ENCODE results near the gene TULP4.
"Not testable (repeated sequence)": the region's sequence is repeated elsewhere in the genome, so short reads cannot be mapped to it uniquely, and the experiment has no call there.

TULP4 gene

GRCh38 chr6:158548418-158549161 lies 236.3 kb downstream of the TULP4 start:
- Histone ChIP-seq H3K36me3 (ENCODE audit: insufficient read depth, low read length) (no peaks in the 10 kb centered on the region), H3K27ac (no peak overlapping the region), H3K9me3 (ENCODE audit: low read depth, low read length) (no peaks in the 10 kb centered on the region), H3K9ac (ENCODE audit: insufficient read length) (no peak overlapping the region), H3K4me3 (no peak overlapping the region)
- DNase-seq (ENCODE audit: low read depth, low spot score): no peak
- no peak for TF ChIP-seq EZH2 (IDR thresholded peaks at IDR 0.05)
- no peak for TF ChIP-seq POLR2AphosphoS5 (IDR thresholded peaks at IDR 0.05; ENCODE audit: borderline replicate concordance, low read depth, low read length)
- no peak for TF ChIP-seq FOXP2 (optimal IDR thresholded peaks at IDR 0.05; ENCODE audit: control extremely low read depth, extremely low read length, insufficient read depth)

GRCh38 chr6:158552055-158552795 lies 240.0 kb downstream of the TULP4 start:
- H3K9me3 ChIP-seq (ENCODE audit: low read depth, low read length): no peaks in the 10 kb centered on the region
- no peak for DNase-seq (ENCODE audit: low read depth, low spot score)

GRCh38 chr6:158552796-158553138 lies 240.5 kb downstream of the TULP4 start:
- Histone ChIP-seq H3K36me3 (ENCODE audit: insufficient read depth, low read length) (no peaks in the 10 kb centered on the region), H3K4me3 (no peak overlapping the region), H3K27ac (no peak overlapping the region), H3K9me3 (ENCODE audit: low read depth, low read length) (no peaks in the 10 kb centered on the region), H3K9ac (ENCODE audit: insufficient read length) (no peak overlapping the region)
- TF ChIP-seq FOXP2 (optimal IDR thresholded peaks at IDR 0.05; ENCODE audit: control extremely low read depth, extremely low read length, insufficient read depth) (no peak), POLR2AphosphoS5 (IDR thresholded peaks at IDR 0.05; ENCODE audit: borderline replicate concordance, low read depth, low read length) (no peak), EZH2 (IDR thresholded peaks at IDR 0.05) (no peak)
- no peak for DNase-seq (ENCODE audit: low read depth, low spot score)

More at GRCh38 chr6:158552055-158552795, 240.0 kb downstream of the TULP4 start:
- TF ChIP-seq EZH2 (IDR thresholded peaks at IDR 0.05) (no peak), FOXP2 (optimal IDR thresholded peaks at IDR 0.05; ENCODE audit: control extremely low read depth, extremely low read length, insufficient read depth) (no peak), POLR2AphosphoS5 (IDR thresholded peaks at IDR 0.05; ENCODE audit: borderline replicate concordance, low read depth, low read length) (no peak)
- H3K36me3 ChIP-seq (ENCODE audit: insufficient read depth, low read length): no peaks in the 10 kb centered on the region
- H3K9ac ChIP-seq (ENCODE audit: insufficient read length): no peak overlapping the region
- H3K4me3 ChIP-seq: no peak overlapping the region
- H3K27ac ChIP-seq: peak overlapping the region; percentile 26; the same call in 1 of the 2 replicates

GRCh38 chr6:158554611-158555361 lies 242.5 kb downstream of the TULP4 start:
- H3K4me3 ChIP-seq: no peak overlapping the region
- DNase-seq (ENCODE audit: low read depth, low spot score): no peak
- TF ChIP-seq FOXP2 (optimal IDR thresholded peaks at IDR 0.05; ENCODE audit: control extremely low read depth, extremely low read length, insufficient read depth): no peak
- no peak for TF ChIP-seq POLR2AphosphoS5 (IDR thresholded peaks at IDR 0.05; ENCODE audit: borderline replicate concordance, low read depth, low read length)
- no peak for TF ChIP-seq EZH2 (IDR thresholded peaks at IDR 0.05)
- H3K9me3 ChIP-seq (ENCODE audit: low read depth, low read length): no peaks in the 10 kb centered on the region
- H3K9ac ChIP-seq (ENCODE audit: insufficient read length): peak overlapping the region; percentile 6
- H3K27ac ChIP-seq: 0 out of 2 replicates have a peak overlapping the region, but pooled peaks have one; percentile 10
- H3K36me3 ChIP-seq (ENCODE audit: insufficient read depth, low read length): no peaks in the 10 kb centered on the region

- no peaks in the 10 kb centered on the region for H3K9me3 ChIP-seq (ENCODE audit: low read depth, low read length)
Observed at GRCh38 chr6:158556113-158556512, 243.8 kb downstream of the TULP4 start.

GRCh38 chr6:158557110-158557509 lies 244.8 kb downstream of the TULP4 start:
- not testable (repeated sequence) for H3K4me3 ChIP-seq; H3K9ac ChIP-seq (ENCODE audit: insufficient read length); H3K36me3 ChIP-seq (ENCODE audit: insufficient read depth, low read length); H3K9me3 ChIP-seq (ENCODE audit: low read depth, low read length); H3K27ac ChIP-seq; DNase-seq (ENCODE audit: low read depth, low spot score)

More at GRCh38 chr6:158556113-158556512, 243.8 kb downstream of the TULP4 start:
- Histone ChIP-seq H3K9ac (ENCODE audit: insufficient read length) (no peak overlapping the region), H3K27ac (no peak overlapping the region), H3K36me3 (ENCODE audit: insufficient read depth, low read length) (no peaks in the 10 kb centered on the region), H3K4me3 (no peak overlapping the region)
- no peak for DNase-seq (ENCODE audit: low read depth, low spot score)
- TF ChIP-seq POLR2AphosphoS5 (IDR thresholded peaks at IDR 0.05; ENCODE audit: borderline replicate concordance, low read depth, low read length) (no peak), FOXP2 (optimal IDR thresholded peaks at IDR 0.05; ENCODE audit: control extremely low read depth, extremely low read length, insufficient read depth) (no peak), EZH2 (IDR thresholded peaks at IDR 0.05) (no peak)

GRCh38 chr6:158557927-158558326 lies 245.7 kb downstream of the TULP4 start:
- Histone ChIP-seq H3K9me3 (ENCODE audit: low read depth, low read length) (no peaks in the 10 kb centered on the region), H3K4me3 (no peak overlapping the region), H3K36me3 (ENCODE audit: insufficient read depth, low read length) (no peaks in the 10 kb centered on the region), H3K27ac (no peak overlapping the region), H3K9ac (ENCODE audit: insufficient read length) (no peak overlapping the region)
- DNase-seq (ENCODE audit: low read depth, low spot score): no peak
- TF ChIP-seq FOXP2 (optimal IDR thresholded peaks at IDR 0.05; ENCODE audit: control extremely low read depth, extremely low read length, insufficient read depth) (no peak), EZH2 (IDR thresholded peaks at IDR 0.05) (no peak), POLR2AphosphoS5 (IDR thresholded peaks at IDR 0.05; ENCODE audit: borderline replicate concordance, low read depth, low read length) (no peak)

All from SK-N-MC (cell line).